Measurements from ENCODE around the gene PTGR2.
"Not testable (repeated sequence)": the region's sequence is repeated elsewhere in the genome, so short reads cannot be mapped to it uniquely, and the experiment has no call there.

The PTGR2 gene

DNA sequence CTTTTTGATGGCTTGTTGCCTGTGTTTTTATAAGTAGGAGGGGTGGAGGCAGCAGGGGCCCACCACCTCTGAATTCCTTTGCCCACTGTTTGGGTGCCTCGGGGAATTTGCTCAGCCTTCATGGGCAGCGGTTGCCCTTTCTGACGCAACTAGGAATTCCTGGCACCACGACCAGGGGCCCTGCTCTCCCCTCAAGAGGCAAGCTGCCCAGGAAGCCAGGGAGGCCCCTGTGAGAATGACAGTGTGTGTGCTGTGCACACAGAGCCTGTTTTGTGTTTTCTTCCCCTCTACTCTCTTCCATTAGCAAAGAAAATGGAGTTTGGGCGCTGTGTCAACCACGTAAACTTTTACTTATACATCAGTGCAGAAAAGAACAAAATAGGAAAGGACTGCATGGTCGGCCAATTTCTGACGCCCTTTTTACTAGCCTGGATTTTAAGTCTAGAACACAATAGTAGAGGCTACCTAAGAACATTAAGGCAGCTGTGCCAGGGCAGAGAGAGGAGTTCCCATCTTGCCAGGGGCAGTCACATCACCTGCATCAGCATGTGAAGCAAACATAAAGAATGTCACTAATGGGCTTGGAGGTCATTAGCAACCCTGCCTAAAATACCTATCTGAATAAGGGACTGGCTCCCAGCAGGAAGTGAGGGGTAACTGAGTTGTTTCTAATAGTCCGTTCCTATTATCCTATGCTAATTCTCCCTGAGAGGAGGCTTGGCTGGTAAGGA, 17.9 kb upstream of the PTGR2 start:
- DNase-seq (ENCODE audit: low read depth): no peak

DNA sequence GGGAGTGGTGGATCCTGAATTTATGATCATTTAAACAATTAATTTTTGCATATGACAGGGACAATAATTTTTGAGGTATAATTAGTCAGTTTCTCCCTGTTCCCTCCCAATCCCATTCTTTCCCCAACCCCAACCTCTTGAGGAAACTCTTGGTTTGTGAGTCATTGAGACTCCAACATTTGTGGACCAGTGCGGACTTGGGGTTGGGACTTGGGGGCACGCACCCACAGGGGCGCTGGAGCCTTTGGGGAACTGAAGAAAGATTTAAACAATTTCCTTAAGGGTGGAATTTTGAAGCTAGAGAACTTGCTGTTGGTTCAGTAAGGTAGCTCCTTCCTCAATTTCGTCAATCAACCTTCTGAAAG, 17.4 kb upstream of the PTGR2 start:
- DNase-seq (ENCODE audit: low read depth): no peak

DNA sequence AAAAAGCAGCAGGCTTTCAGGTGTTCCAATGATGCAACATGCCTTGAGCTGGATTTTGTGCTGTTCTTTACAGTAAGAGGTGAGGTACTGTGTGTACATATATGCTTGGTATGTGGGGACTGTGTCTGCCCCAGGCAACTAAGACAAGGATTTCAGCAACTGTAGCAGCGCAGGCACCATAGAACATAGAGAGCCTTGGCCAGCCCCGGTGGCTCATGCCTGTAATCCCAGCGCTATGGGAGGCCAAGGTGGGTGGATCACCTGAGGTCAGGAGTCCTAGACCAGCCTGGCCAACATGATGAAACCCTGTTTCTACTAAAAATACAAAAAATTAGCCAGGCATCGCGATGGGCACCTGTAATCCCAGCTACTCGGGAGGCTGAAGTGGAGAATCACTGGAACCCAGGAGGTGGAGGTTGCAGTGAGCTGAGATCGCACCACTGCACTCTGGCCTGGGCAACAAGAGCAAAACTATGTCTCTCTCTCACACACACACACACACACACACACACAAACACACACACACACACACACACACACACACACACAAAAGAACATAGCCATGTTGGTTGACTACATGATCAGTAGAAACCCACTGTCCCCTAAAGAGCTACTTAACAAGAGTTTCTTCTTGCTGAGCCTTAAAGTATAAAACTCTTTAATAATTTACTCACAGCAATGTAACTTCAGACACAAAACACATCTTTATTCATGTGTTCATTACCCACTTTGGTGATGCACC, 13.2 kb upstream of the PTGR2 start:
- DNase-seq (ENCODE audit: low read depth): not testable (repeated sequence)

DNA sequence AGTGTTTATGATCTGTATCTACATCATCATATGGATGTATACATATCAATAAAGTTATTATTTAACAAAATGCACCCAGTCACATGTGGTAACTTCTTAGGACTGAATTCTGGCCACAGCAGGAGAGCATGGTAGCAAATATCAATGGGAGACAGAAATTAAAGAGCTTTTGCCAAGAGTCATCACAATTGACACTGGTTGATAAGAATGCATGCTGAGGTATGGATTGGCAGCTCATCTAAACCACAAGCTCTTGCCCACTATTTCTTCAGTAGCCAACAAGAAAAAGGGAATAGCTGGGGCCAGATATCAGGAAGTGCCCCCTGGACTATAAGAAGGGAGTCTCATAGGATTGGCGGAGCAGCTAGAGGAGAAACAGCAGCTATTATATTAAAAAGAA, 9.4 kb upstream of the PTGR2 start:
- DNase-seq (ENCODE audit: low read depth): no peak

DNA sequence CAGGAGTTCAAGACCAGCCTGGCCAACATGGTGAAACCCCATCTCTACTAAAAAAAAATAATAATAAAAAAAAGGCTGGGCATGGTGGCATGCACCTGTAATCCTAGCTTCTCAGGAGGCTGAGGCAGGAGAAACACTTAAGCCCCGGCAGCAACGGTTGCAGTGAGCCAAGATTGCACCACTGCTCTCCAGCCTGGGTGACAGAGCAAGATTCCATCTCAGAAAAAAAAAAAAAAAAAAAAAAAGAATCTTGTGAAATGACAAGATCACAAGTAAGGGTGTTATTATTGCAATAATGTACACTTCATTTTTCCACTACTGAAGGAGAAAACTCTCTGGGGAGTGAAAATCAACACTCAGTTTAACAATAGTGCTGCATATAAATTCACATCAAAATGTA, 8.8 kb upstream of the PTGR2 start:
- DNase-seq (ENCODE audit: low read depth): no peak

DNA sequence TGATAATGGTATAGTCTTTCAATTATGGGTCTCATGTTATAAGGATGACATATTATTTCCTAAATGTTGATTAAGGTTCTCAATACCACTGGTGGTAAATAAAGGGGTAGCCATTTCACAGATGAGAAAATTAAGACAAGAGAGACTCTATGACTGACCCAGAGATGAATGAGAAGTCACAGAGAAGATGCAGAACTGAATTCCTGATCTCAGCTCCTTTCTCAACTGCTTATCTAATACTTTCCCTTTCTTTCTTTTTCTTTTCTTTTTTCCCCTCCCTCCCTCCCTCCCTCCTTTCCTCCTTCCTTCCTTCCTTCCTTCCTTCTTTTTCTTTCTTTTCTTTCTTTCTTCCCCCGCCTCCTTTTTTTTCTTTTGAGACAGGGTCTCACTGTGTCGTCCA, 8.3 kb upstream of the PTGR2 start:
- no peak for DNase-seq (ENCODE audit: low read depth)

DNA sequence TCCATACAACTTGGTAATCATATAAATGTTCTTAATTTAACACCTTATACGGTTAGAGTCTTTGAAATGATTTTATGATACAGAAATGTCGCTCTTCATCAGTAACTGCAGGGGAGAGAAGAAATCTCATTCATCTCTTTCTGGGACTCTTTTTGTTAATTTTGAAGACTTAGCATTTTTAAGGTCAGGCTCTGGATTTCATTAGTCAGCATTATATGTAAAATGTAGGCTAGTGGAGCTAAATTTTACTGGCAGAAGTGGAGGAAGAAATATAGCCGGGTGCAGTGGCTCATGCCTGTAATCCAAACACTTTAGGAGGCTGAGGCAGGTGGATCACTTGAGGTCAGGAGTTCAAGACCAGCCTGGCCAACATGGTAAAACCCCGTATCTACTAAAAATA, 4.7 kb upstream of the PTGR2 start:
- no peak for DNase-seq (ENCODE audit: low read depth)

DNA sequence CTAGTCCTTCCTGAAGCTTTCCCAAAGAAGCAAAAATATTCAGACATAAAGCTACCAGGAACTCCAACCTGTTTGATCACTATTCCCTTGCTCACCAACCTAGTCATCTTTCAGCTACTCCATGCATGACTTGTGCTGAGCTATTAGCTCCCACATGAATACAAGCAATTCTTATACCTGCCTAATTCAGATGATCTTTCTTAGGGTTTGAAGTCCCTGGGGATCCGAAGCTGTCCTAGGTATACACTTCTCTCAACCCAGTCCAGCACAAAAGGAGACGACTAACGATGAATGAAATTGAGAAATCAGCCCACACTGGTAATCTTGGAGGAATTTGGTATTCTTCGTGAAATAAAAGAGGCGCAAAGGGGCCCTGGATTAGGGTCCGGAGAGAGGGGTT, 631 bp upstream of the PTGR2 start:
- DNase-seq (ENCODE audit: low read depth): no peak

DNA sequence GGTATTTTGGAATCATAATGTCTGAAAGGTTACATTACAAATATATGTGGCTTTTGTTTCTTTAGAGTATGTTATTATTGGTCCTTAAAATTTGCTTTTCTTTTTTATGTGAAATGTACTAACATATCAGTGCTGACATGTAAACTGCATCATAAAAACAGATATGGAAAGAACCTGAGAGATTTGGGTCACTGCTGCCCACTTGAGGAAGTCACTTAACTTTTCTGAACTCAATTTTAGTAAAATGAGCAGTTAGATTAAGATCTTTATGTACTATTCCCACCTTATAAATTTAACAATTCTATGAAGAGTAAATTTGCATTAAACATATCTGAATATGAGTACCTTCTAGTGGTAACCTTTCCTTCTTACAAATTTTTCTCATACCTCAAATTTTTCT, 7.5 kb downstream of the PTGR2 start:
- no peak for DNase-seq (ENCODE audit: low read depth)

DNA sequence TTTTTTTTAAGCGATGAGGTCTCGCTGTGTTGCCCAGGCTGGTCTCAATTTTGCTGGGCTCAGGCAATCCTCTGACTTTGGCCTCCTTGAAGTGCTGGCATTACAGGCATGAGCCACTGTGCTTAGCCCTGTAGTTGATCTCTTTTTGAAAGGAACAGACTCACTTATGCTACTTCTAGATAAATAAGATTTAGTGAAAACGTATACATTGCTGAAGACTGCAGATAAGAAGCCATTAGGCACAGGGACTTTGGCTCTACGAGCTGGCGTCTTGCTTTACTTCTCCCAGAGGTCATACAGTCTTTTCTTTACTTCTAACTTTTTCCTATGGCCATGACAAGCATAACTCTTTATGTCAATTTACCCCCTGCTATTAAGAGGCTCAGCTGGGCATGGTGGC, 9.4 kb downstream of the PTGR2 start:
- no peak for DNase-seq (ENCODE audit: low read depth)

DNA sequence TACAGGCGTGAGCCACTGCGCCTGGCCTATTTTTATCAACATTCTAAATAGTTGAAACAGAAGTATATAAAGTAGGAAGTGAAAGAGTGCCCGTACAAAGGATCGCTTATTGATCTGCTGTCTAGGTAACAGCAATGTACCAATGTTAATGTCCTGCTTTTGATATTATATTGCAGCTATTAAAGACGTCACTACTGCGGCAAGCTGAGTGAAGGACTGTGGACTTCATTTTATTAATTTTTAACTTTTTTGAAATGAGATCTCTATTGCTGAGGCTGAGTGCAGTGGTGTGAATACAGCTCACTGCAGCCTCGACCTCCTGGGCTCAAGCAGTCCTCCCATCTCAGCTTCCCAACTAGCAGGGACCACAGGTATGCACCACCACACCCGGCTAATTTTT, 10.8 kb downstream of the PTGR2 start:
- no peak for DNase-seq (ENCODE audit: low read depth)

DNA sequence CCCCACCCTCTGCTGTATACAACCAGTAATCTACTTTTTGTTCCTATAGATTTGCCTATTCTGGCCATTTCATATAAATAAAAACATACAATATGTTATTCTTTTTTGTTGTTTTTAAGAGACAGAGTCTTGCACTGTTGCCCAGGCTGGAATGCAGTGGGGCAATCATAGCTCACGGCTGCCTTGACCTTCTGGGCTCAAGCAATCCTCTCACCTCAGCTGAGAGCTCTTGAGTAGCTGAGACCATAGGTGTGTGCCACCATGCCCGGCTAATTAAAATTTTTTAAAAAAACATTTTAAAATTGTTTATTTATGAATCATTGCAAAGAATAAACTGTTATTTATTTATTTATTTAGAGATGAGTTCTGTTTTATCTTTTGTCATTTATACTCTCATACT, 11.6 kb downstream of the PTGR2 start:
- DNase-seq (ENCODE audit: low read depth): no peak

DNA sequence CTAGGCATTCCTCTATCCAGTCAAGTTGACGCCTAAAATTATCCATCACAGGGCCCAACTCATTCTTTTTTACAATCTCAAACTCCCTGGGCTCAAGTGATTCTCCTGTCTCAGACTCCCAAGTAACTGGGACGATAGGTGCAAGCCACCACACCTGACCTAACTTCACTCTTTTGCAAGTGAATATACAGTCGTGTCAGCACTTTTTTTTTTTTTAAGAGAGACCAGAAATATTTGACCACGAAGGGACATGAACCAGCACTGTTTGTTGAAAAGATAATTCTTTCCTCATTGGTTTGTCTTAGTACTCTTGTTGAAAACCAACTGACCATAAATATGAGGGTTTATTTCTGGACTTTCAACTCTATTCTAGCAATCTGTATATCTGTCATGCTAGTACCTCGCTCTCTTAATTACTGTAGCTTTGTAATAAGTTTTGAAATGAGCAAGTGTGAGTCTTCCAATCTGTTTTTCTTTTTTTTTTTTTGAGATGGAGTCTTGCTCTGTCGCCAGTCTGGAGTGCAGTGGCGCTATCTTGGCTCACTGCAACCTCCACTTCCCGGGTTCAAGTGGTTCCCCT, 14.0 kb downstream of the PTGR2 start:
- DNase-seq (ENCODE audit: low read depth): no peak

DNA sequence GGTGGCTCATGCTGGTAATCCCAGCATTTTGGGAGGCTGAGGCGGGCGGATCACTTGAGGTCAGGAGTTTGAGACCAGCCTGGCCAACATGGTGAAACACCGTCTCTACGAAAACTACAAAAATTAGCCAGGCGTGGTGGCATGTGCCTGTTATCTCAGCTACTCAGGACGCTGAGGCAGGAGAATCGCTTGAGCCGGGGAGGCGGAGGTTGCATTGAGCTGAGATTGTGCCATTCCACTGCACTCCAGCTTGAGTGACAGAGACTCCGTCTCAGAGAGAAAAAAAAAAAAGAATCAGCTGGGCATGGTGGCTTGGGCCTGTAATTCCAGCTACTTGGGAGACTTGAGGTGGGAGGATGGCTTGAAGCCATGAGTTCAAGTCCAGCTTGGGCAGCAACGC, 18.1 kb downstream of the PTGR2 start:
- not testable (repeated sequence) for DNase-seq (ENCODE audit: low read depth)

DNA sequence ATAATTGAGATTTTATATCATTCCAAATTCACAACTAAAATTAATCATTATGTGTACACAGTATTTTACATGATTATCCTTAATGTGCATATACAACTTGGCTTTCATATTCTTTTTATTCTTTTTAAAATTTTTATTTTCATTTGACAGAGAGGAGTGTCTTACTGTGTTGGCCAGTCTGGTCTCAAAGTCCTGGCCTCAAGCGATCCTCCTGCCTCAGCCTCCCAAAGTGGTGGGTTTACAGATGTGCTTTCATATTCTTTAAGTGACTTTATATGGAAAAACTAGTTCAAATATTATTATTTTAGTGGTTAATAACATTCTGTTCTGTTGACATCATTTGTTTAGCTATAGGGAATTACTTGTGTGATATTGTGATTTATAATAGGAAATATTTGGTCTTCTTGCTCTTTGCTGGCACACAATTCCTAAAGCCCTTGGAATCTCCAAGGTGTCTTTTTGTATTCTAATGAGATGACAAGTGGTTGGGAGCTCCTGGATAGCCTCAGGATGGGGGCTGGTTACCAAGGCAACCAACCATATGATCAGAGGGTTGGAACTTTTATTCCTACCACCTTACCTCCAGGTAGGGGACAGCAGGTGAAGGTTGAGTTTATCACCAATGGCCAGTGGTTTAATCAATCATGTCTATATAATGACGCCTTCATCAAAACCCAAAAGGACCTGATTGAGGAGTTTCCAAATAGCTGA, 19.0 kb downstream of the PTGR2 start:
- no peak for DNase-seq (ENCODE audit: low read depth)

DNA sequence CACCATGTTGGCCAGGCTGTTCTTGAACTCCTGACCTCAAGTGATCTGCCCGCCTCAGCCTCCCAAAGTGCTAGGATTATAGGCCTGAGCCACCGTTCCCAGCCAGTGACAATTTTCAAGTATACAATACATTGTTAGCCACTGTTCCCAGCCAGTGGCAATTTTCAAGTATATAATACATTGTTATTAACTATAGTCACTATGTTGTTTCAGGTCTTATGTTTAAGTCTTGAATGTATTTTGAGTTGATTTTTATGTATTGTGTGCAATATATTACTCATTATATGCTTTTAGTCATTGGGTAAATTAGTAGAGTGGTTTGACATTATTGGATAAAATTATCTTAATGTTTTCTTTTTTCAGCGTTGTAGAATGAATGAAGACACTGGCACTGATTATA, 22.0 kb downstream of the PTGR2 start:
- DNase-seq (ENCODE audit: low read depth): no peak

DNA sequence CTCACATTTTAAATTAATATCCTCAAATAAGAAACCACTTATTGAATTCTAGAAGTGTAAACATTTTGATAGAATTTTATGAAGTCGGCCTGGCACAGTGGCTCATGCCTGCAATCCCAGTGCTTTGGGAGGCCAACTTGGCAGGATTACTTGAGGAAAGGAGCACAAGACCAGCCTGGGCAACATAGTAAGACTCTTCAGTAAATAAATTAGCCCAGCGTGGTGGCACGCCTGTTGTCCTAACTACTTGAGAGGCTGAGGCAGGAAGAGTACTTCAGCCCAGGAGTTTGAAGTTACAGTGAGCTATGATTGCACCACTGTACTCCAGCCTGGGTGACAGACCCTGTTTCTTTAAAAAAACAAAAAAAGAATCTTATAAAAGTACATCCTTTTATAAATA, 26.2 kb downstream of the PTGR2 start:
- DNase-seq (ENCODE audit: low read depth): no peak

DNA sequence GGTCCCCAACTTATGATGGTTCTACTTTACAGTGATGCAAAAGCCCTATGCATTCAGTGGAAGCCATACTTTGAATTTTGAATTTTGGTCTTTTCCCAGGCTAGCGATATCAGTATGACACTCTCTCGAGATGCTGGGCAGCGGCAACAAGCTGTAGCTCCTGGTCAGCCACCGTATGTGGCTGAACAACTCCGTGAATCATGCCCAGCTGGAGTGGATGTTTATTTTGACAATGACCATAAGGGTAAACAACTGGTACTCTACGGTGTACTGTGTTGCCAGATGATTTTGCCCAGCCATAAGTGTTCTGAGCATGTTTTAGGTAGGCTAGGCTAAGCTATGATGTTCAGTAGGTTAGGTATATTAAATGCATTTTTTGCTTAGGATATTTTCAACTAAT, 26.8 kb downstream of the PTGR2 start:
- no peak for DNase-seq (ENCODE audit: low read depth)

DNA sequence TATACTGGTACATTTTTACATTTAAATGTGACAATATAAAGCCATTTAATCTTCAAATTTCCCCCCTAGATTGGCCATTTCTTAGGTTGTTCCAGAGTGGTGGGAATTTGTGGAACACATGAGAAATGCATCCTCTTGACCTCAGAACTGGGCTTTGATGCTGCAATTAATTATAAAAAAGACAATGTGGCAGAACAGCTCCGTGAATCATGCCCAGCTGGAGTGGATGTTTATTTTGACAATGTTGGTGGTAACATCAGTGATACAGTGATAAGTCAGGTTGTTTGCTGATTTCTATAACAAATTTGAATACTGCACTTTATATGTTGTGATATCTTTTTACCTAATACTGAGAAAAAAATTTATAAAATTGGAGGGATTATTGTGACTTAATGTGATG, 27.4 kb downstream of the PTGR2 start:
- no peak for DNase-seq (ENCODE audit: low read depth)

DNA sequence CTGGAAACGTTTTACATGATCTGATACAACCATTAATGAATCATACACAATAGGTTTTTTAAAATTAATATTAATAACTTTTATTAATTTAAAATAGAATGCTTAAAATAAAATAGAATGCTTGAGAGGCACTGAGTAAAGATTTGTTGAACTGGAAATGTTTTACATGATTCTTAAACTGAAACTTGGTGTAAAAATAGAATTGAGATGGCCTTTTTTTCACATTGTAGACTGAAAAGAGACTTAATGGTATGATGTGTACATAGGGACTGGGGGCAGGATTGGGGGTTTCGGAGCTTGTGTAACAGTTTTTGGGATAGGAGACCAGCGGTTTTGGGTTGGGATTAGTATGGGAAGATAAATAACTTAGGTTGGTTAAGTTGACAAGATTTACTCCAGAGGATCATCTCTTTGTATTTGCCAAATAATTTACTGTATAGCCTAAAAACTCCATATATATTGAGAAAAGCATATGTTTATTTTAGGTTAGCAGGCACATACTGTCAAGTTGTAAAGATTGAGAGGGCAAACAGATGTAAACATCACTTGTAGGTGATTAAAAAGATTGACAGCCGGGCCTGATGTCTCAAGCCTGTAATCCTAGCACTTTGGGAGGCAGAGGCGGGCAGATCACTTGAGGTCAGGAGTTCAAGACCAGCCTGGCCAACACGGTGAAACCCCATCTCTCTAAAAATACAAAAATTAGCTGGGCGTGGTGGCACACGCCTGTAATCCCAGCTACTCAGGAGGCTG, 33.0 kb downstream of the PTGR2 start:
- no peak for DNase-seq (ENCODE audit: low read depth)

DNA sequence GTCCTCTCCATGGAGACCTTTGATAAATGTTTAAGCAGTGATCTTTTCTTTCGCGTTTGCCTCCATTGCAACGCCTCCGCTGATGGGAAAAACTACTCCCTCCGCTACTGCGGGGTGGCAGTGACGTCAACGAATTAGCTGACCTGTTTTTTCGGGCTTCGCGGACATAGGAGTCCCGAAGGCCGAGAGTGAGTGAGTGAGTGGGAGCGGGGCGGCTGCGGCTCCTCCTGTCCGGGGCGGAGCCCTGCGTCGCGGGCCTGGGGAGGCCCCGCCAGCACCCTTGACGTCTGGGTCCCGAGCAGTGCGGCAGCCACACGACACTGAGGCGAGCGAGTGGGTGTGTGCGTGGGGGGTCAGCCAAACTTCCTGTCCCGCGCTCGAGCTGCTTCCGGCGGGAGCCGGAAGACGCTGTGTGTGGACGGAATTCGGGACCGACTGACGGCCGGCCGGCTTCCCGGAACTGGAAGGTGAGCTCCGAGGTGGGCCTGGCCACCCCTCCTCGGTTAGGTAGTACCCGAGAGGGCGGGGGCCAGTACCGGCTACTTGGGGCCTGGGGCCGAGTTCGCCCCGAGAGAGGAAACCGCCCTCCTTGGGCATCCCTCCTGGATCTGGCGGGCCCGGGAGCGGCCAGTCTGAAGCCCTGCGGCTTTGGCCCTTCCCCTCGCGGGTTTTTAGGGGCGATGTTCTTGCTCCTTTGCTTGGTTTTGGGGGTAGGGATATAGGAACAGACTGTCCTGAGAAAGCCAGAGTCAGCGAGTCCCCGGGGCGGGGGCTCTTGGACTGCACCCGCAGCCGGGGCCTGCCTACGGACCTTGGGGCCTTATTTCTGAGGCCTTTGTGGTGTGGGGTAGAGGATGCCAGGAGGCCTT, 35.1 kb downstream of the PTGR2 start, which contains the start of gene ZNF410:
TSS of gene ZNF410 (plus strand) at position 411 of the 869 bp plus-strand sequence. CDS start 5,317 bp downstream, outside the sequence.
- DNase-seq (ENCODE audit: low read depth): peak; percentile 88
